Lower leg skin (tissue), 4 donors: ENCODE results near the gene SNAPIN. TPM values are rescaled to one million over a fixed set of nuclear protein-coding genes. Genes with fewer than 3 reads are reported as not detected.
"Not testable (repeated sequence)": the region's sequence is repeated elsewhere in the genome, so short reads cannot be mapped to it uniquely, and the experiment has no call there.

Experiments used
- DNase-seq, 2 donors: peaks; one replicate each; pipeline ENCODE4 v3.0.0-alpha.2; 2019; ENCODE audit warnings: low spot score in 2 of 2
- H3K4me3 ChIP-seq: fragments of 200-600 bp; sonication (generic); 2 replicates; pipeline ENCODE4 v1.5.1; 2017; ENCODE audit warnings: mild to moderate bottlenecking, low read depth; ENCODE audit not compliant: poor library complexity, severe bottlenecking
- POLR2A ChIP-seq, 2 donors: fragments of 450-650 bp; IDR thresholded peaks; one replicate each; pipeline ENCODE4 v1.6.1; 2016 to 2017; ENCODE audit warnings: antibody characterized with exemption in 2 of 2, mild to moderate bottlenecking in 1 of 2, moderate library complexity in 1 of 2
- WGBS, 2 donors: methylation state at CpG; one replicate each; pipeline ENCODE4 v1.1.5; 2018; 5-methylcytosine and 5-hydroxymethylcytosine counted together
- intact Hi-C: fragments of 100-400 bp; cut with DNase I; formaldehyde crosslinking; loops from one replicate; pipeline ENCODE4 v1.15.0; 2023; ENCODE audit warnings: low total_unique reads
- total RNA-seq, 4 donors: library from RNA; depleted of rRNA; stranded (reverse); fragments of >200 nt; gene quantifications; one replicate each; pipeline ENCODE4 v1.1.0, GENCODE V29; 2016
- TF ChIP-seq, protein P1 (sequence below), 3 donors: fragments of 450-650 bp; IDR thresholded peaks; one replicate each; pipeline ENCODE4 v1.5.1; 2016; ENCODE audit warnings: antibody characterized with exemption in 3 of 3, mild to moderate bottlenecking in 3 of 3, moderate library complexity in 2 of 3

The SNAPIN gene
- total RNA-seq, 4 donors from 2014 or later: 34.8 to 60.4 (median 46.9) TPM

DNA sequence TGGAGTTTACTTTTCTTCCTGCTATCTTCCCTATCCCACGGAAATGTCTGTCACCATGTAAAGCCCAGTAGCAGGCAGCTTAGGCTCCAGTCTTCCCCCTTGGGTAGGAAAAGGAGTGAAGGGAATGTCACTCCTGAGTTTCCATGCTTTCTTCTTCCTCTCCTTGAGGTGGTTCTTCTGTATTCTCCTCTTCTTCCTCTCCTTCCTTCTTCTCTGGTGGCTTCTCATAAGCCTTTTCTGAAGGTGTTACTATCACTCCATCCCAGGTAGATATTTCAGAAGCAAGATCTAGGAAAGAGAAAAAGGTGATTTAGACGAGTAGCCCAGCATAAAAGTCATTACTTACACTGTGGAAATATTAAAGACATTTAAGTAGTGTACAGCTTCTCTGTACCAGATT, 3.8 kb downstream of the SNAPIN start:
- H3K4me3 ChIP-seq: no peak overlapping the region
- intact Hi-C loops: loop anchor here (10.0 kb wide), 1 partner anchor 87 kb away; no protein-coding TSS in a partner anchor
- DNase-seq: no peak
- no peak for TF ChIP-seq POLR2A (IDR thresholded peaks at IDR 0.05)
- TF ChIP-seq, protein P1, sequence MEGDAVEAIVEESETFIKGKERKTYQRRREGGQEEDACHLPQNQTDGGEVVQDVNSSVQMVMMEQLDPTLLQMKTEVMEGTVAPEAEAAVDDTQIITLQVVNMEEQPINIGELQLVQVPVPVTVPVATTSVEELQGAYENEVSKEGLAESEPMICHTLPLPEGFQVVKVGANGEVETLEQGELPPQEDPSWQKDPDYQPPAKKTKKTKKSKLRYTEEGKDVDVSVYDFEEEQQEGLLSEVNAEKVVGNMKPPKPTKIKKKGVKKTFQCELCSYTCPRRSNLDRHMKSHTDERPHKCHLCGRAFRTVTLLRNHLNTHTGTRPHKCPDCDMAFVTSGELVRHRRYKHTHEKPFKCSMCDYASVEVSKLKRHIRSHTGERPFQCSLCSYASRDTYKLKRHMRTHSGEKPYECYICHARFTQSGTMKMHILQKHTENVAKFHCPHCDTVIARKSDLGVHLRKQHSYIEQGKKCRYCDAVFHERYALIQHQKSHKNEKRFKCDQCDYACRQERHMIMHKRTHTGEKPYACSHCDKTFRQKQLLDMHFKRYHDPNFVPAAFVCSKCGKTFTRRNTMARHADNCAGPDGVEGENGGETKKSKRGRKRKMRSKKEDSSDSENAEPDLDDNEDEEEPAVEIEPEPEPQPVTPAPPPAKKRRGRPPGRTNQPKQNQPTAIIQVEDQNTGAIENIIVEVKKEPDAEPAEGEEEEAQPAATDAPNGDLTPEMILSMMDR (IDR thresholded peaks at IDR 0.05): no peak
- 57 to 58% methylated on average over 2 of the region's 2 CpGs for WGBS, 2 donors

GRCh38 chr1:153663211-153663610, 4.7 kb downstream of the SNAPIN start:
- DNase-seq: no peak
- no peak for TF ChIP-seq POLR2A (IDR thresholded peaks at IDR 0.05)
- TF ChIP-seq, protein P1 (IDR thresholded peaks at IDR 0.05): no peak
- H3K4me3 ChIP-seq: no peak overlapping the region
- intact Hi-C loops: loop anchor here (10.0 kb wide), 1 partner anchor 88 kb away; no protein-coding TSS in a partner anchor
- WGBS, 2 donors: 77 to 85% methylated on average over 5 of the region's 5 CpGs

GRCh38 chr1:153667439-153667838, 8.9 kb downstream of the SNAPIN start:
- intact Hi-C loops: loop anchor here (10.0 kb wide), 1 partner anchor 93 kb away; no protein-coding TSS in a partner anchor
- no peak for TF ChIP-seq POLR2A (IDR thresholded peaks at IDR 0.05)
- TF ChIP-seq, protein P1 (IDR thresholded peaks at IDR 0.05): no peak
- WGBS, 2 donors: 81 to 89% methylated on average over 4 of the region's 4 CpGs
- DNase-seq: no peak
- no peak overlapping the region for H3K4me3 ChIP-seq

DNA sequence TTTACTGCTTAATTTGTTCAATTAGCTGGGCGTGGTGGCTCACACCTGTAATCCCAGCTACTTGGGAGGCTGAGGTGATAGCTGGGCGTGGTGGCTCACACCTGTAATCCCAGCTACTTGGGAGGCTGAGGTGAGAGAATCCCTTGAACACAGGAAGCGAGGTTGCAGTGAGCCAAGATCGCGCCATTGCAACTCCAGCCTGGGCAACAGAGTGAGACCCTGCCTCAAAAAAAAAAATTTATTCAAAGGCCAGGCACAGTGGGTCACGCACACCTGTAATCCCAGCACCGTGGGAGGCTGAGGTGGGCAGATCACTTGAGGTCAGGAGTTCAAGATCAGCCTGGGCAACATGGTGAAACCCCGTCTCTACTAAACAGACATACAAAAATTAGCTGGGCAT, 10.2 kb downstream of the SNAPIN start:
- 88 to 94% methylated on average over 8 of the region's 8 CpGs for WGBS, 2 donors
- DNase-seq, H3K4me3 ChIP-seq: not testable (repeated sequence)
- intact Hi-C loops: loop anchor here (10.0 kb wide), 1 partner anchor 94 kb away; no protein-coding TSS in a partner anchor

DNA sequence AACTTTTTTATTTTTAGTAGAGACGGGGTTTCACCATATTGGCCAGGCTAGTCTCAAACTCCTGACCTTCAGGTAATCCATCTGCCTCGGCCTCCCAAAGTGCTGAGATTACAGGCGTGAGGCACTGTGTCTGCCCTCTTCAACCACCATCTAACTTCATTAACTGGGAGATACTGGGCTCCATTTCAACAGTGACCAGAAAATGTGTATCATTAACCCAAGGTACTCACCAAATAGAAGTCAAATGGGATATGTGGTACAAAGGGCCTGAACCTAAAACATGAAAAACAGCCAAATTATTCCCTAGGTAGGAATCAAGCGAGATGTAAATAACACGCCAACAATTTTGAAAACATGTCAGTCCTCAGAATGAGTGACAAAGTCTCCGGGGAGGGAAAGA, 11.1 kb downstream of the SNAPIN start:
- intact Hi-C loops: loop anchor here (10.0 kb wide), 1 partner anchor 95 kb away; no protein-coding TSS in a partner anchor
- no peak overlapping the region for H3K4me3 ChIP-seq
- WGBS, 2 donors: 81 to 89% methylated on average over 6 of the region's 6 CpGs
- DNase-seq: no peak
- TF ChIP-seq, protein P1 (IDR thresholded peaks at IDR 0.05): no peak
- no peak for TF ChIP-seq POLR2A (IDR thresholded peaks at IDR 0.05)

GRCh38 chr1:153670257-153670858, 11.9 kb downstream of the SNAPIN start:
- intact Hi-C loops: no loop called here
- 2% methylated on average over 22 of the region's 22 CpGs for WGBS, 2 donors
- DNase-seq: peak in 1 of 2 donors; percentile 87
- TF ChIP-seq POLR2A (IDR thresholded peaks at IDR 0.05): no peak
- peak overlapping the region; percentile 69 for H3K4me3 ChIP-seq
